Activated CD4-positive, alpha-beta T cell treated with anti-CD3 and anti-CD28 coated beads, Interleukin-2, amount 10 ng/mL, durations not matched to agents 7 days and 5 days (primary cell): ENCODE data around the gene ANXA1. TPM values are rescaled to one million over a fixed set of nuclear protein-coding genes. Genes with fewer than 3 reads are reported as not detected.

Experiments used
- CTCF ChIA-PET: fragments of 350-600 bp; sonication (Branson Sonifier 250); formaldehyde crosslinking; loops from one replicate; lab custom pipeline; 2021; ENCODE audit warnings: antibody characterized with exemption; lab: Charles Lee
- POLR2A ChIA-PET: fragments of 350-600 bp; sonication (Branson Sonifier 250); formaldehyde crosslinking; loops from one replicate; lab custom pipeline; 2021; ENCODE audit warnings: antibody characterized with exemption; lab: Charles Lee
- DNase-seq: peaks from one replicate; pipeline ENCODE4 v3.0.0-alpha.2; 2020
- H3K27ac Mint-ChIP-seq: one replicate; pipeline ENCODE4 v1.8.0; 2021; ENCODE audit warnings: mild to moderate bottlenecking, moderate library complexity, mixed read lengths
- H3K27me3 Mint-ChIP-seq: one replicate; pipeline ENCODE4 v1.8.0; 2021; ENCODE audit warnings: mixed read lengths
- H3K36me3 Mint-ChIP-seq: one replicate; pipeline ENCODE4 v1.8.0; 2021; ENCODE audit warnings: low read depth, mixed read lengths
- H3K4me1 Mint-ChIP-seq: one replicate; pipeline ENCODE4 v1.8.0; 2021; ENCODE audit warnings: mixed read lengths
- H3K4me3 Mint-ChIP-seq: one replicate; pipeline ENCODE4 v1.8.0; 2021; ENCODE audit warnings: mild to moderate bottlenecking, moderate library complexity, mixed read lengths
- H3K9me3 Mint-ChIP-seq: one replicate; pipeline ENCODE4 v1.8.0; 2021; ENCODE audit warnings: mixed read lengths
- total RNA-seq, 2 experiments: library from RNA; stranded (reverse); gene quantifications; one replicate each; pipeline ENCODE4 v1.2.3, GENCODE V29; 2021

ANXA1 gene
- total RNA-seq, 2 experiments from 2014 or later, result 106 to 116 TPM

- CTCF ChIA-PET, result interaction anchor here (0.7 to 1.5 kb wide), 3 partner anchors 13 to 38 kb away, joined by 3 read pairs; no protein-coding TSS in a partner anchor
- POLR2A ChIA-PET, result no interaction called here
- H3K4me1 Mint-ChIP-seq, result peaks cover 45% of the 10 kb centered on the region
Measured at GRCh38 chr9:73146111-73146815, 5.4 kb upstream of the ANXA1 start.

GRCh38 chr9:73148447-73148937 is 3.2 kb upstream of the ANXA1 start:
- DNase-seq, result no peak
- Mint-ChIP-seq H3K4me3 (no peak overlapping the region), H3K27me3 (no peaks in the 10 kb centered on the region), H3K9me3 (no peaks in the 10 kb centered on the region), H3K36me3 (peaks cover 1% of the 10 kb centered on the region), H3K4me1 (peaks cover 62% of the 10 kb centered on the region), H3K27ac (no peak overlapping the region)
- POLR2A ChIA-PET, result no interaction called here
- CTCF ChIA-PET, result interaction anchor here (0.6 to 1.0 kb wide), 2 partner anchors 12 to 782 kb away, joined by 3 read pairs; no protein-coding TSS in a partner anchor

More at GRCh38 chr9:73146111-73146815, 5.4 kb upstream of the ANXA1 start:
- Mint-ChIP-seq H3K27me3 (no peaks in the 10 kb centered on the region), H3K36me3 (no peaks in the 10 kb centered on the region), H3K9me3 (peaks cover 5% of the 10 kb centered on the region), H3K27ac (no peak overlapping the region), H3K4me3 (no peak overlapping the region)
- DNase-seq, result no peak

GRCh38 chr9:73149371-73150067 is 2.1 kb upstream of the ANXA1 start:
- H3K36me3 Mint-ChIP-seq, result peaks cover 7% of the 10 kb centered on the region
- H3K27ac Mint-ChIP-seq, result peak overlapping the region; percentile 78
- no peaks in the 10 kb centered on the region for H3K9me3 Mint-ChIP-seq
- H3K27me3 Mint-ChIP-seq, result no peaks in the 10 kb centered on the region
- CTCF ChIA-PET, result no interaction called here
- H3K4me1 Mint-ChIP-seq, result peaks cover 61% of the 10 kb centered on the region
- peak; percentile 42 for DNase-seq
- POLR2A ChIA-PET, result no interaction called here
- peak overlapping the region; percentile 29 for H3K4me3 Mint-ChIP-seq

- Mint-ChIP-seq H3K27ac (peak overlapping the region; percentile 88), H3K9me3 (no peaks in the 10 kb centered on the region), H3K4me1 (peaks cover 75% of the 10 kb centered on the region), H3K36me3 (peaks cover 18% of the 10 kb centered on the region), H3K4me3 (peak overlapping the region; percentile 84), H3K27me3 (no peaks in the 10 kb centered on the region)
- no peak for DNase-seq
- ChIA-PET POLR2A (no interaction called here), CTCF (interaction anchor here (0.9 to 1.4 kb wide), 6 partner anchors 18 to 45 kb away, joined by 3 to 6 read pairs (median 3); no protein-coding TSS in a partner anchor)
Measured at GRCh38 chr9:73152543-73152844, 829 bp downstream of the ANXA1 start.

GRCh38 chr9:73152953-73153352 is 1.3 kb downstream of the ANXA1 start:
- H3K4me3 Mint-ChIP-seq, result peak overlapping the region; percentile 84
- H3K4me1 Mint-ChIP-seq, result peaks cover 79% of the 10 kb centered on the region
- peaks cover 22% of the 10 kb centered on the region for H3K36me3 Mint-ChIP-seq
- no peaks in the 10 kb centered on the region for H3K27me3 Mint-ChIP-seq
- DNase-seq, result peak; percentile 21
- ChIA-PET CTCF (interaction anchor here (0.8 to 1.4 kb wide), 7 partner anchors 17 to 45 kb away, joined by 3 to 6 read pairs (median 3); no protein-coding TSS in a partner anchor), POLR2A (no interaction called here)
- H3K9me3 Mint-ChIP-seq, result no peaks in the 10 kb centered on the region
- peak overlapping the region; percentile 88 for H3K27ac Mint-ChIP-seq

DNA sequence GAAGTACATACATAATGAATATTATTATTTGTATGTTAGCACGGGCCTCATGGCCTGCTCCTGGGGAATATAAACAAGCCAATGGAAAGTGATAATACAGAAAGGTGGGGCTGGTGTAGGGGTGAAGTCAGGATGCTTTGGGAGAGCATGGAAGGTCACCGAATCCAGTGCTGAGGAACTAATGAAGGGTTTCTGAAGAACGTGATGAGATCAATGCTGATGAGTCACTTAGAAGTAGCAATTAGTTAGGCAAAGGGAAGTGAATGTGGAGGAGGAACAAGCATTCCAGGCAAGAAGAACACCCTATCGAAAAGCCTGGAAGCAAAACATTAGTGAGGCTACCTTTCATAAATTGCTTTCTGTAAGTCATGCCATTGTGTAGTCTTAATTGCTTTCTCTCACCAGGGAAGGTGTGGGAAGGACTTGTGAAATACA is 2.1 kb downstream of the ANXA1 start:
- ChIA-PET POLR2A (no interaction called here), CTCF (interaction anchor here (1.2 to 1.4 kb wide), 2 partner anchors 20 to 37 kb away, joined by 3 to 5 read pairs; no protein-coding TSS in a partner anchor)
- H3K27ac Mint-ChIP-seq, result peak overlapping the region; percentile 88
- no peak for DNase-seq
- peaks cover 29% of the 10 kb centered on the region for H3K36me3 Mint-ChIP-seq
- peaks cover 78% of the 10 kb centered on the region for H3K4me1 Mint-ChIP-seq
- H3K9me3 Mint-ChIP-seq, result no peaks in the 10 kb centered on the region
- H3K4me3 Mint-ChIP-seq, result peak overlapping the region; percentile 84
- H3K27me3 Mint-ChIP-seq, result no peaks in the 10 kb centered on the region

GRCh38 chr9:73154271-73154670 is 2.6 kb downstream of the ANXA1 start:
- Mint-ChIP-seq H3K9me3 (no peaks in the 10 kb centered on the region), H3K36me3 (peaks cover 32% of the 10 kb centered on the region), H3K4me3 (peak overlapping the region; percentile 84), H3K4me1 (peaks cover 77% of the 10 kb centered on the region), H3K27me3 (no peaks in the 10 kb centered on the region), H3K27ac (peak overlapping the region; percentile 88)
- ChIA-PET CTCF (interaction anchor here (1.1 to 2.3 kb wide), 2 partner anchors 10 to 47 kb away, joined by 3 to 9 read pairs; no protein-coding TSS in a partner anchor), POLR2A (no interaction called here)
- DNase-seq, result no peak

DNA sequence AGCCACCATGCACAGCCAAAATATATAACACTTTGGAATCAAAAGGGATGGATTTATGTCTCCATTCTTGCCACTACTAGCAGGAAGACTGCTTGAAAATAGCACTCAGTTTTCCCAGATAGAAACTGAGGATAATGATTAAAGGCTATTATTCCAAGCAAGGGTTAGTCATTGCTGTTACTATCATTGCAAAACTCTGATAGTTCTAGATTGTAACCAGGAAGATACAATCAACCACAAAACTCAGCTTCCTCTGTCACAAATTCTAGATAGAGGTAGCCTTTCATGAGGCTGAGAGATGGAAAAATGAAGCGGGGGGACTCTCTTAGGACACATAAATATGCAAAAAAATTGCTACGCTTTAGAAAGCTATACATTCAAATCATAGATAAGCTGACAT is 3.1 kb downstream of the ANXA1 start:
- Mint-ChIP-seq H3K9me3 (no peaks in the 10 kb centered on the region), H3K4me1 (peaks cover 76% of the 10 kb centered on the region), H3K4me3 (peak overlapping the region; percentile 84), H3K36me3 (peaks cover 34% of the 10 kb centered on the region), H3K27ac (peak overlapping the region; percentile 88), H3K27me3 (no peaks in the 10 kb centered on the region)
- DNase-seq, result peak; percentile 40
- ChIA-PET POLR2A (interaction anchor here (1.2 kb wide), 1 partner anchor 47 kb away, joined by 3 read pairs; no protein-coding TSS in a partner anchor), CTCF (interaction anchor here (1.1 to 2.3 kb wide), 3 partner anchors 10 to 47 kb away, joined by 3 to 9 read pairs (median 3); no protein-coding TSS in a partner anchor)

- Mint-ChIP-seq H3K4me3 (peak overlapping the region; percentile 84), H3K36me3 (peaks cover 40% of the 10 kb centered on the region), H3K9me3 (no peaks in the 10 kb centered on the region), H3K27me3 (no peaks in the 10 kb centered on the region), H3K4me1 (peaks cover 71% of the 10 kb centered on the region), H3K27ac (peak overlapping the region; percentile 88)
- ChIA-PET CTCF (interaction anchor here (0.6 to 2.3 kb wide), 4 partner anchors 11 to 48 kb away, joined by 3 to 9 read pairs (median 4); no protein-coding TSS in a partner anchor), POLR2A (interaction anchor here (1.2 kb wide), 1 partner anchor 48 kb away, joined by 3 read pairs; no protein-coding TSS in a partner anchor)
- DNase-seq, result no peak
Measured at GRCh38 chr9:73155377-73155776, 3.7 kb downstream of the ANXA1 start.

- Mint-ChIP-seq H3K9me3 (no peaks in the 10 kb centered on the region), H3K27ac (peak overlapping the region; percentile 82), H3K4me3 (peak overlapping the region; percentile 56), H3K27me3 (no peaks in the 10 kb centered on the region), H3K4me1 (peaks cover 65% of the 10 kb centered on the region), H3K36me3 (peaks cover 46% of the 10 kb centered on the region)
- no peak for DNase-seq
- ChIA-PET CTCF (interaction anchor here (0.6 to 2.3 kb wide), 3 partner anchors 10 to 49 kb away, joined by 3 to 9 read pairs (median 5); no protein-coding TSS in a partner anchor), POLR2A (interaction anchor here (1.2 kb wide), 1 partner anchor 49 kb away, joined by 3 read pairs; no protein-coding TSS in a partner anchor)
Measured at GRCh38 chr9:73155968-73156864, 4.6 kb downstream of the ANXA1 start.

GRCh38 chr9:73156865-73157187 is 5.2 kb downstream of the ANXA1 start:
- Mint-ChIP-seq H3K9me3 (no peaks in the 10 kb centered on the region), H3K27me3 (no peaks in the 10 kb centered on the region), H3K4me1 (peaks cover 59% of the 10 kb centered on the region), H3K36me3 (peaks cover 47% of the 10 kb centered on the region), H3K4me3 (no peak overlapping the region), H3K27ac (peak overlapping the region; percentile 31)
- no peak for DNase-seq
- ChIA-PET POLR2A (no interaction called here), CTCF (no interaction called here)

GRCh38 chr9:73157811-73158210 is 6.1 kb downstream of the ANXA1 start:
- ChIA-PET POLR2A (no interaction called here), CTCF (interaction anchor here (0.5 to 1.2 kb wide), 3 partner anchors 22 to 237 kb away, joined by 3 to 4 read pairs (median 3); no protein-coding TSS in a partner anchor)
- peaks cover 52% of the 10 kb centered on the region for H3K36me3 Mint-ChIP-seq
- no peaks in the 10 kb centered on the region for H3K9me3 Mint-ChIP-seq
- peaks cover 52% of the 10 kb centered on the region for H3K4me1 Mint-ChIP-seq
- no peak overlapping the region for H3K27ac Mint-ChIP-seq
- peak overlapping the region; percentile 1 for H3K4me3 Mint-ChIP-seq
- DNase-seq, result no peak
- H3K27me3 Mint-ChIP-seq, result no peaks in the 10 kb centered on the region
